GM18873 (cell line): ENCODE measurements around the gene PAX5.

ENCODE experiments used
- ATAC-seq: cut with Tn5 transposase; IDR thresholded peaks from one replicate; pipeline ENCODE4 v1.9.1; 2021; ENCODE audit warnings: mild to moderate bottlenecking, moderate library complexity, moderate number of reproducible peaks; ENCODE audit not compliant: unreplicated experiment, low FRiP score

The PAX5 gene

GRCh38 chr9:36842560-36843530 is 191.2 kb downstream of the PAX5 start:
- no peak for ATAC-seq

GRCh38 chr9:36840898-36841536 is 193.1 kb downstream of the PAX5 start:
- ATAC-seq: no peak

- ATAC-seq: no peak
Observed at GRCh38 chr9:36839131-36839885, 194.8 kb downstream of the PAX5 start.

GRCh38 chr9:36837431-36838405 is 196.3 kb downstream of the PAX5 start:
- no peak for ATAC-seq

GRCh38 chr9:36836486-36836885 is 197.6 kb downstream of the PAX5 start:
- ATAC-seq: no peak

- ATAC-seq: no peak
Observed at GRCh38 chr9:36835271-36835996, 198.6 kb downstream of the PAX5 start.

GRCh38 chr9:36834736-36835135 is 199.3 kb downstream of the PAX5 start:
- no peak for ATAC-seq

GRCh38 chr9:36833954-36834353 is 200.1 kb downstream of the PAX5 start:
- no peak for ATAC-seq

- ATAC-seq: no peak
Observed at GRCh38 chr9:36832164-36832795, 201.8 kb downstream of the PAX5 start.

- ATAC-seq: no peak
Observed at GRCh38 chr9:36831381-36832161, 202.5 kb downstream of the PAX5 start.

- ATAC-seq: no peak
Observed at GRCh38 chr9:36828611-36829013, 205.5 kb downstream of the PAX5 start.

GRCh38 chr9:36827593-36827992 is 206.5 kb downstream of the PAX5 start:
- ATAC-seq: no peak

- ATAC-seq: no peak
Observed at GRCh38 chr9:36826581-36826980, 207.5 kb downstream of the PAX5 start.

- ATAC-seq: no peak
Observed at GRCh38 chr9:36825179-36825578, 208.9 kb downstream of the PAX5 start.

- no peak for ATAC-seq
Observed at GRCh38 chr9:36823934-36824333, 210.1 kb downstream of the PAX5 start.

GRCh38 chr9:36823466-36823865 is 210.6 kb downstream of the PAX5 start:
- no peak for ATAC-seq

- no peak for ATAC-seq
Observed at GRCh38 chr9:36822201-36822600, 211.9 kb downstream of the PAX5 start.

- no peak for ATAC-seq
Observed at GRCh38 chr9:36820392-36820861, 213.6 kb downstream of the PAX5 start.
